ENCODE measurements around the gene TMEM229B. TPM values are rescaled to one million over a fixed set of nuclear protein-coding genes. Genes with fewer than 3 reads are reported as not detected.
A peak's percentile ranks its signal among the peaks of the same experiment; 100 is the strongest.

Gene TMEM229B
- total RNA-seq, 1 experiment from 2014 or later, result 0.71 TPM

GRCh38 chr14:67485501-67486095 lies 2.9 kb downstream of the TMEM229B start:
- Histone ChIP-seq H3K27me3 (ENCODE audit: insufficient read depth, low read length) (no peaks in the 10 kb centered on the region), H3K36me3 (ENCODE audit: control insufficient read depth in 1 of 2, insufficient read depth in 2 of 2, low read length in 2 of 2) (no peaks in the 10 kb centered on the region), H3K9me2 (ENCODE audit: insufficient read depth) (no peaks in the 10 kb centered on the region), H4K20me1 (ENCODE audit: insufficient read depth) (no peaks in the 10 kb centered on the region), H3K79me2 (ENCODE audit: insufficient read depth, low read length) (no peaks in the 10 kb centered on the region), H2AFZ (ENCODE audit: low read depth, low read length, poor library complexity, severe bottlenecking) (no peak overlapping the region), H3K4me2 (ENCODE audit: low read length) (no peak overlapping the region), H3K27ac (ENCODE audit: low read depth, low read length) (no peak overlapping the region), H3K4me1 (ENCODE audit: control insufficient read depth in 1 of 2, insufficient read depth in 2 of 2, low read length in 2 of 2) (no peaks in the 10 kb centered on the region), H3K4me3 (replicated peaks in 1 of 2; ENCODE audit: low read depth in 1 of 2, low read length in 2 of 2) (no peak overlapping the region), H3K9ac (ENCODE audit: low read length) (no peak overlapping the region), H3K9me3 (ENCODE audit: control insufficient read depth in 1 of 2, insufficient read depth in 1 of 2, low read depth in 1 of 2, low read length in 2 of 2) (no peaks in the 10 kb centered on the region)
- no TSS peak for BruUV-seq (replicated peaks)
- intact Hi-C loops (cut with micrococcal nuclease), result no loop called here
- DNase-seq (ENCODE audit: low read depth, low spot score) (no peak), ATAC-seq (peak; percentile 55; the same call in 1 of the 2 replicates)
- POLR2A ChIA-PET, result no interaction called here
- CTCF ChIA-PET, result no interaction called here
- RAD21 ChIA-PET (ENCODE audit: low non-redundant PET in 1 of 2, low total read pairs in 2 of 2, uncharacterized antibody in 2 of 2, unreplicated experiment in 2 of 2), result no interaction called here
- TF ChIP-seq CTCF (IDR thresholded peaks at IDR 0.05 in 2 of 3, conservative IDR thresholded peaks at IDR 0.05 in 1 of 3; ENCODE audit: borderline replicate concordance in 1 of 3, insufficient read depth in 1 of 3, low read depth in 2 of 3, low read length in 2 of 3) (peak in 1 of 3 experiments; percentile 6; a peak in 1 of 6 replicates), EGR1 (IDR thresholded peaks at IDR 0.05; ENCODE audit: low read depth) (no peak), SRF (IDR thresholded peaks at IDR 0.05; ENCODE audit: low read depth) (no peak)

DNA sequence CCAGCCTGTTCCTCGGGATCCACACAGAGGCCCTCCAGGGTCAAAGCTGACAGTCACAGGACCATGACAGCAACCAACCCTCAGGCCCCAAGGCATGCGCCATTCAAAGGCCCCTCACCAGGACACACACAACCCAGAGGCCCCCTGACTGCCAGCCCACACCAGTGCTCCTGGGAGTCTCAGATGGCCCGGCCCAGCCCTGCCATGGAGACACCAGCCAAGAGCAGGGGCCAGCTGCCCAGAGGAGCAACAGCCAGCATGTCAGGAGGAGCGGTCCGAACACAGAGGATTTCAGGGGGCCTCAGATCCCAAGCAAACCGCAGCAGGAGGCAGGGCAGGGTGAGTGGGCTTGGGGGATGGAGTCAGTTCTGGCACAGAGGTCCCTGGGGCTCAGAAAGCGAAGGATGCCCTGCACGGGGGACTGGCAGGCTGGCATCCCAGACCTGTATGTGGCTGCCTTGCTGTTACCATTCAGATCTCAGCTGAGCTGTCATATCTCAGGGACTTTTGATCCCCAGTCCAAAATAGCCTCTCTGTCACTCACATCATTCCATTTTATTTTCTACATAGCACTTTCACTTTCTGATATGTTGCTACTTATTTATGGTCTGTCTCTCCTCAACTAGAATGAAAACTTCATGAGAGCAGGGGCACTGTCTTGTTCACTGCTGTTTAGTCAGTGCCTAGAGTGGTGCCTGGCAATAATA lies 4.8 kb downstream of the TMEM229B start:
- ChIA-PET CTCF (no interaction called here), POLR2A (no interaction called here), RAD21 (ENCODE audit: low non-redundant PET in 1 of 2, low total read pairs in 2 of 2, uncharacterized antibody in 2 of 2, unreplicated experiment in 2 of 2) (no interaction called here)
- H3K4me2 ChIP-seq (ENCODE audit: low read length), result no peak overlapping the region
- no peaks in the 10 kb centered on the region for H3K4me1 ChIP-seq (ENCODE audit: control insufficient read depth in 1 of 2, insufficient read depth in 2 of 2, low read length in 2 of 2)
- H3K9me2 ChIP-seq (ENCODE audit: insufficient read depth), result no peaks in the 10 kb centered on the region
- H4K20me1 ChIP-seq (ENCODE audit: insufficient read depth), result no peaks in the 10 kb centered on the region
- TF ChIP-seq POLR2AphosphoS5 (IDR thresholded peaks at IDR 0.05; ENCODE audit: low read depth, low read length), result no peak
- no peak for TF ChIP-seq SP1 (IDR thresholded peaks at IDR 0.05; ENCODE audit: low read depth)
- no peak for TF ChIP-seq EGR1 (IDR thresholded peaks at IDR 0.05; ENCODE audit: low read depth)
- TF ChIP-seq ZFX (IDR thresholded peaks at IDR 0.05), result no peak
- no peak for TF ChIP-seq RAD21 (IDR thresholded peaks at IDR 0.05; ENCODE audit: low read depth)
- TF ChIP-seq CTCF (IDR thresholded peaks at IDR 0.05 in 2 of 3, conservative IDR thresholded peaks at IDR 0.05 in 1 of 3; ENCODE audit: borderline replicate concordance in 1 of 3, insufficient read depth in 1 of 3, low read depth in 2 of 3, low read length in 2 of 3), result no peak
- no peak for TF ChIP-seq MAX (IDR thresholded peaks at IDR 0.05)
- TF ChIP-seq CBX3 (IDR thresholded peaks at IDR 0.05; ENCODE audit: low read depth), result no peak
- TF ChIP-seq SRF (IDR thresholded peaks at IDR 0.05; ENCODE audit: low read depth), result no peak
- TF ChIP-seq TCF7L2 (IDR thresholded peaks at IDR 0.05; ENCODE audit: borderline replicate concordance, extremely low read depth, insufficient read depth, insufficient read length), result no peak
- TF ChIP-seq EZH2phosphoT487 (IDR thresholded peaks at IDR 0.05; ENCODE audit: borderline replicate concordance), result no peak
- intact Hi-C loops (cut with micrococcal nuclease), result no loop called here
- H3K9ac ChIP-seq (ENCODE audit: low read length), result no peak overlapping the region
- H3K79me2 ChIP-seq (ENCODE audit: insufficient read depth, low read length), result no peaks in the 10 kb centered on the region
- no peak overlapping the region for H2AFZ ChIP-seq (ENCODE audit: low read depth, low read length, poor library complexity, severe bottlenecking)
- H3K36me3 ChIP-seq (ENCODE audit: control insufficient read depth in 1 of 2, insufficient read depth in 2 of 2, low read length in 2 of 2), result no peaks in the 10 kb centered on the region
- H3K9me3 ChIP-seq (ENCODE audit: control insufficient read depth in 1 of 2, insufficient read depth in 1 of 2, low read depth in 1 of 2, low read length in 2 of 2), result no peaks in the 10 kb centered on the region
- H3K27ac ChIP-seq (ENCODE audit: low read depth, low read length), result no peak overlapping the region
- ATAC-seq, result no peak
- H3K4me3 ChIP-seq (replicated peaks in 1 of 2; ENCODE audit: low read depth in 1 of 2, low read length in 2 of 2), result no peak overlapping the region
- DNase-seq (ENCODE audit: low read depth, low spot score), result no peak
- no TSS peak for BruUV-seq (replicated peaks)
- no peaks in the 10 kb centered on the region for H3K27me3 ChIP-seq (ENCODE audit: insufficient read depth, low read length)

All from HCT116 (cell line).